ENCODE measurements around the gene ANKRD7. TPM values are rescaled to one million over a fixed set of nuclear protein-coding genes. Genes with fewer than 3 reads are reported as not detected.
A peak's percentile ranks its signal among the peaks of the same experiment; 100 is the strongest.

ANKRD7 gene
- total RNA-seq, 1 donor from 2014 or later = not detected

DNA sequence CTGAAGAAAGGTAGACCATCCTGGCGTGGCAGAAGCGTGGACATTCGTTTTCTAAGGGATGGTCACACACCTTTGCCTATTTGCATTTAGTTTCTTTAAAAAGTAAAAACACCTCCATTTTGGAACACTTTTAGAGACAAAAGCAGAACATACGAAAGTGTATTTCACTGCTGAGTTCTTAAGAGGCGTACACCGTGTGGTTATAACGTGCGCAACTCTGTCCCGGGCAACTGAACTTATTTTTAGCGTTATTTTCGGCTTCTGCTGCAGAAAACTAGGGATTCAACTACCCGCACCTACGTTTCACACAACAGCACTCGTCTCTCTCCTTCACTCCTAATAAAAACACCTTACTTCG, 41.1 kb upstream of the ANKRD7 start:
- H3K4me3 Mint-ChIP-seq (ENCODE audit: unreplicated experiment) = peak overlapping the region; percentile 98
- peaks cover 9% of the 10 kb centered on the region for H3K4me1 Mint-ChIP-seq (ENCODE audit: low read depth, unreplicated experiment)
- TF ChIP-seq, protein P1, sequence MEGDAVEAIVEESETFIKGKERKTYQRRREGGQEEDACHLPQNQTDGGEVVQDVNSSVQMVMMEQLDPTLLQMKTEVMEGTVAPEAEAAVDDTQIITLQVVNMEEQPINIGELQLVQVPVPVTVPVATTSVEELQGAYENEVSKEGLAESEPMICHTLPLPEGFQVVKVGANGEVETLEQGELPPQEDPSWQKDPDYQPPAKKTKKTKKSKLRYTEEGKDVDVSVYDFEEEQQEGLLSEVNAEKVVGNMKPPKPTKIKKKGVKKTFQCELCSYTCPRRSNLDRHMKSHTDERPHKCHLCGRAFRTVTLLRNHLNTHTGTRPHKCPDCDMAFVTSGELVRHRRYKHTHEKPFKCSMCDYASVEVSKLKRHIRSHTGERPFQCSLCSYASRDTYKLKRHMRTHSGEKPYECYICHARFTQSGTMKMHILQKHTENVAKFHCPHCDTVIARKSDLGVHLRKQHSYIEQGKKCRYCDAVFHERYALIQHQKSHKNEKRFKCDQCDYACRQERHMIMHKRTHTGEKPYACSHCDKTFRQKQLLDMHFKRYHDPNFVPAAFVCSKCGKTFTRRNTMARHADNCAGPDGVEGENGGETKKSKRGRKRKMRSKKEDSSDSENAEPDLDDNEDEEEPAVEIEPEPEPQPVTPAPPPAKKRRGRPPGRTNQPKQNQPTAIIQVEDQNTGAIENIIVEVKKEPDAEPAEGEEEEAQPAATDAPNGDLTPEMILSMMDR (IDR thresholded peaks at IDR 0.05; ENCODE audit: partially characterized antibody, unreplicated experiment) = no peak
- peak overlapping the region; percentile 97 for H3K27ac Mint-ChIP-seq (ENCODE audit: unreplicated experiment)
- peaks cover 5% of the 10 kb centered on the region for H3K9me3 Mint-ChIP-seq (ENCODE audit: unreplicated experiment)
- peaks cover 3% of the 10 kb centered on the region for H3K27me3 Mint-ChIP-seq (ENCODE audit: unreplicated experiment)
- H3K36me3 Mint-ChIP-seq (ENCODE audit: unreplicated experiment) = no peaks in the 10 kb centered on the region
- DNase-seq = no peak

DNA sequence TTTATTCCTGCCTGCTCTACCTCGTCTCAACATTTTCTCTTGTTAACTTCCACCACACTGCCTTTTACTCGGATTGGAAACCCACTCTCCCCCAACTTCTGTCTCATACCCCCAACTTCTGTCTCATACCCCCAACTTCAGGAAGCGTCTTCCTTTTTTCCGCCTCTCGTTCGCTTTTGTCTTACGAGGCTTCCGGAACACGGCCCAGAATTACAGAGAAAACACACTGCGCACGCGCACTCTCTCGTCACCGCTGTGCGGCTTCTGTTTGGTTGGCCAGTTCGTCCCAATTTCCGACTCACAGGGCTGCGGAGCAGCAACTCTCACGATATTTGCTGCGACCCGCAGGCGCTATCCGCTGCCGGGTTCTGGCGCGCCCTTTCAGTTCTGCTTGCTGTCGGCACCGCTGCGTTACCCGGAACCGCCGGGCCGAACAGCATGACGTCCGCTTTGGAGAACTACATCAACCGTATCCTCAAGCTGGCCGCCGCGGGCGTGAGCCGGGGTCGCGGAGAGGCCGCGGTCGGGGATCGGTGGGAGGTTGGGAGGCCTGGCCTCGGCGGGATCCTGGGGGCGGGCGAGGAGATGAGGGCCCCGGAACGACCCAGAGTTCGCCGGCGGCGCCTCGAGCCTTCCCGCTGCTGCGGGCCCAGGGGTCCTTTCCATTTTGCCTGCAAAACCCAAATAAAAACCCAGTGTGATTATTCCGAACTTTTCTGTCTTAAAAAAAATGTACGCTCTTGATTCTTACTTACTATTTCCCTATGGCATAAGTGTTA, 40.5 kb upstream of the ANKRD7 start, which contains the start of gene LSM8:
LSM8 (plus strand) TSS at position 379 of the 779 bp plus-strand sequence; CDS start at position 439, 60 bp downstream.
- peaks cover 9% of the 10 kb centered on the region for H3K4me1 Mint-ChIP-seq (ENCODE audit: low read depth, unreplicated experiment)
- H3K27ac Mint-ChIP-seq (ENCODE audit: unreplicated experiment) = peak within 1 kb of the TSS; percentile 97
- TF ChIP-seq, protein P1 (IDR thresholded peaks at IDR 0.05; ENCODE audit: partially characterized antibody, unreplicated experiment) = no peak

DNA sequence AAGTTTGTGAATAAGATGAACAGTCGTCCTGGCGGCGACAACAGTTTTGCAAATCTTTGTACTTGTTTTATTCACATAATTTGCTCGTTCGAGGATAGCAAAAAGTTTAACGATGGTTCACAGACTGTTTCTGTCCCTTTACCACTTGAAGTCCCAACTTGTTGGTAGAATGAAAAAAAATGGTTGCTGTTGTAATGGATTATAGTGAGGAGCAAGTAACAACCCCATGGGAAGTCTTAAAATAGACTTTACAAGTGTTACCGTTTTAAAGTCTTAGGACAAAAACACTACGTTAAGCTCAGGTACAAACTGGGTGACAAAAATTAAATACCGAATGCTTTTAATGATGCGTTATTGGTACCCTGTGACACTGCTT, 40.0 kb upstream of the ANKRD7 start:
- TF ChIP-seq, protein P1 (IDR thresholded peaks at IDR 0.05; ENCODE audit: partially characterized antibody, unreplicated experiment) = no peak
- Mint-ChIP-seq H3K4me1 (ENCODE audit: low read depth, unreplicated experiment) (peaks cover 9% of the 10 kb centered on the region), H3K27me3 (ENCODE audit: unreplicated experiment) (peaks cover 3% of the 10 kb centered on the region), H3K9me3 (ENCODE audit: unreplicated experiment) (peaks cover 5% of the 10 kb centered on the region), H3K27ac (ENCODE audit: unreplicated experiment) (peak overlapping the region; percentile 97), H3K4me3 (ENCODE audit: unreplicated experiment) (peak overlapping the region; percentile 98), H3K36me3 (ENCODE audit: unreplicated experiment) (no peaks in the 10 kb centered on the region)
- no peak for DNase-seq

More for the DNA sequence above, 40.5 kb upstream of the ANKRD7 start, which contains the start of gene LSM8:
- H3K36me3 Mint-ChIP-seq (ENCODE audit: unreplicated experiment) = no peaks in the 10 kb centered on the region
- peaks cover 5% of the 10 kb centered on the region for H3K9me3 Mint-ChIP-seq (ENCODE audit: unreplicated experiment)
- DNase-seq = peak; percentile 97
- peaks cover 3% of the 10 kb centered on the region for H3K27me3 Mint-ChIP-seq (ENCODE audit: unreplicated experiment)
- H3K4me3 Mint-ChIP-seq (ENCODE audit: unreplicated experiment) = peak within 1 kb of the TSS; percentile 98

DNA sequence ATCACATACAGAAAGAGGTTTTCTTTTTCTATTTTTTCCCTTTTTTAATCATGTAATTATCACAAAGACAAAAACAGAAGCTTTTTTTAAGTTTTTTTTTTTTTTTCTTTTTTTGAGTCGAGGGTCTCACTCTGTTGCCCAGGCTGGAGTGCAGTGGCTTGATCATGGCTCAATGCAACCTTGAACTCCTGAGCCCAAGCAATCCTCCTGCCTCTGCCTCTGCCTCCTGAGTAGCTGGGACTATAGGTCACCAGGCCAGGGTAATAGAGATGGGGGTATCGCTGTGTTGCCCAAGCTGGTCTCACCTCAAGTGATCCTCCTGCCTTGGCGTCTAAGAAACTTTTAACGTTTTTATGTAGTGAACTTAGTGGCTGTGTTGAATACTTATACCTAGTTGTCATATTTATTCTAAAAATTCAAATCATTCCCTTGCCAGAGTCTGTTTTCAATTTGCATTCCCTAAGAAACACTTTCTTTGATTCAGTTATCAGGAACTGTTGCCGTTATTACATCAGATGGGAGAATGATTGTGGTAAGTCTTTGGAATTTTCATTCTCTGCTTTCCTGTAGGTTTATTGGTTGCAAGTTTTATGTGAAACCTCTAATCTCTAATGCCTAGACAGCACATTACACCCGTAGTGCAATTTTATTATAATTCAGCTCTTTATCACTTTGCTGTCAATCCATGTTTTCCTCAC, 39.2 kb upstream of the ANKRD7 start:
- Mint-ChIP-seq H3K27me3 (ENCODE audit: unreplicated experiment) (peaks cover 3% of the 10 kb centered on the region), H3K4me1 (ENCODE audit: low read depth, unreplicated experiment) (peaks cover 9% of the 10 kb centered on the region), H3K4me3 (ENCODE audit: unreplicated experiment) (peak overlapping the region; percentile 98), H3K9me3 (ENCODE audit: unreplicated experiment) (peaks cover 5% of the 10 kb centered on the region), H3K36me3 (ENCODE audit: unreplicated experiment) (no peaks in the 10 kb centered on the region), H3K27ac (ENCODE audit: unreplicated experiment) (peak overlapping the region; percentile 28)
- TF ChIP-seq, protein P1 (IDR thresholded peaks at IDR 0.05; ENCODE audit: partially characterized antibody, unreplicated experiment) = no peak
- DNase-seq = no peak

DNA sequence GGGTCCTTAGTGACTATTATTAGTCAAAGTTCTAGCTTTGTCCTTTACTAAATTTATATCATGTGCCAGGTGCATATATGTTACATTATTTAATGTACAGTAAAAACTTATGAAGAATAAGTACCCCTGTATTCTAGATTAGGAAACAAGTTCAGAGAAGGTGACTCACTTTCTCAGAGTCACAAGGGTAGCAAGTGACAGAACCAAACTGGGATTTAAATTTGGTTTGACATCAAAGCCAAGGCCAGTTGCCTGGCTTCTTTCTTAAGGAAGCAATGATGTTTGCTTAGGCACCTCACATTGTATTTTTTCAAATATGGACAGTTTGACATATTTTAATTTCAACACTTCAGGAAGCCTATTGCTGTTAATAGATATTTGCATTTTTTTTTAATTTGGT, 38.0 kb upstream of the ANKRD7 start:
- Mint-ChIP-seq H3K36me3 (ENCODE audit: unreplicated experiment) (no peaks in the 10 kb centered on the region), H3K27me3 (ENCODE audit: unreplicated experiment) (peaks cover 3% of the 10 kb centered on the region), H3K4me1 (ENCODE audit: low read depth, unreplicated experiment) (peaks cover 9% of the 10 kb centered on the region), H3K9me3 (ENCODE audit: unreplicated experiment) (peaks cover 5% of the 10 kb centered on the region), H3K4me3 (ENCODE audit: unreplicated experiment) (no peak overlapping the region), H3K27ac (ENCODE audit: unreplicated experiment) (no peak overlapping the region)
- TF ChIP-seq, protein P1 (IDR thresholded peaks at IDR 0.05; ENCODE audit: partially characterized antibody, unreplicated experiment) = no peak
- DNase-seq = no peak
